K562 (cell line): Measurements from ENCODE around the gene BAIAP2. TPM values are rescaled to one million over a fixed set of nuclear protein-coding genes. Genes with fewer than 3 reads are reported as not detected.

ENCODE experiments used
- ATAC-seq: fragments of 200-7000 bp; cut with Tn5 transposase; 3 replicates; pipeline ENCODE4 v1.9.1; 2020; ENCODE audit warnings: moderate library complexity
- BruUV-seq: library from RNA; stranded (reverse); fragments of 400-500 nt; replicated peaks from 2 replicates; lab custom pipeline; 2021; lab: Mats Ljungman, UMichigan
- CTCF ChIA-PET: fragments of 300-600 bp; formaldehyde crosslinking; extraction: SDS; loops from one replicate; lab custom pipeline; 2021; ENCODE audit warnings: low intra/inter-chr PET ratio; lab: Yijun Ruan, JAX
- POLR2A ChIA-PET: fragments of 300-600, 350-650 bp; sonication (Branson Sonifier 250); formaldehyde crosslinking; extraction: SDS; loops from one replicate; lab custom pipeline; 2021; ENCODE audit warnings: antibody characterized with exemption, inconsistent platforms; lab: Yijun Ruan, JAX
- DNase-seq, 4 experiments: peaks; one replicate each; pipeline versions ENCODE4 v3.0.0 to v3.0.0-alpha.2; 2011 to 2018; ENCODE audit warnings: low spot score in 3 of 4, mixed read lengths in 3 of 4; ENCODE audit errors: extremely low read depth in 1 of 4
- FAIRE-seq: peaks from 2 replicates; lab custom pipeline; 2011; peaks lifted over from hg19 to GRCh38; lab: Jason Lieb, UNC
- H2AFZ ChIP-seq: 2 replicates; pipeline ENCODE4 v1.6.0; 2011; ENCODE audit warnings: low read depth, low read length, control low read depth, inconsistent platforms
- H3K27ac ChIP-seq: fragments of 200-600 bp; 3 replicates; pipeline ENCODE4 v1.8.0; 2011; ENCODE audit warnings: low read depth, mild to moderate bottlenecking, control low read depth, inconsistent platforms, low read length, moderate library complexity, mixed read lengths; ENCODE audit errors: extremely low read depth
- H3K27me3 ChIP-seq, 2 experiments: fragments of 300-600 bp in 1 of 2; 2 replicates in 1 of 2; 3 replicates in 1 of 2; pipeline versions ENCODE4 v1.6.0 to v1.8.0; 2011; ENCODE audit warnings: inconsistent platforms in 2 of 2, low read length in 2 of 2, mild to moderate bottlenecking in 1 of 2, mixed read lengths in 1 of 2, moderate library complexity in 1 of 2; ENCODE audit not compliant: control insufficient read depth in 2 of 2, insufficient read depth in 2 of 2
- H3K36me3 ChIP-seq: fragments of 300-600 bp; 3 replicates; pipeline ENCODE4 v1.8.0; 2011; ENCODE audit warnings: mild to moderate bottlenecking, low read length, inconsistent platforms; ENCODE audit not compliant: control insufficient read depth, insufficient read depth
- H3K4me1 ChIP-seq, 2 experiments: fragments of 200-600 bp in 1 of 2; replicated peaks in 1 of 2; 2 replicates in 1 of 2; 3 replicates in 1 of 2; pipeline versions ENCODE4 v1.5.1 to v1.8.0; 2011; ENCODE audit warnings: inconsistent platforms in 2 of 2, low read length in 2 of 2, mild to moderate bottlenecking in 1 of 2, mixed read lengths in 1 of 2, moderate library complexity in 1 of 2; ENCODE audit not compliant: control insufficient read depth in 2 of 2, insufficient read depth in 2 of 2
- H3K4me2 ChIP-seq: 2 replicates; pipeline ENCODE4 v1.6.1; 2011; ENCODE audit warnings: low read length, control low read depth, inconsistent platforms, mixed read lengths; ENCODE audit not compliant: insufficient read depth
- H3K4me3 ChIP-seq: fragments of 200-600 bp; sonication (generic), shearing (Covaris generic); 2 replicates; pipeline ENCODE4 v1.5.1; 2016; ENCODE audit warnings: control low read depth, inconsistent platforms
- H3K79me2 ChIP-seq: fragments of 200-600 bp; 3 replicates; pipeline ENCODE4 v1.8.0; 2011; ENCODE audit warnings: low read length, inconsistent platforms; ENCODE audit not compliant: control insufficient read depth, insufficient read depth
- H3K9ac ChIP-seq, 2 experiments: 2 replicates each; pipeline versions ENCODE4 v1.6.0 to v1.6.1; 2011; ENCODE audit warnings: low read depth in 2 of 2, low read length in 2 of 2, control low read depth in 1 of 2, inconsistent platforms in 1 of 2, mild to moderate bottlenecking in 1 of 2, mixed read lengths in 1 of 2; ENCODE audit not compliant: insufficient read depth in 1 of 2
- H3K9me1 ChIP-seq: one replicate; pipeline ENCODE4 v1.6.0; 2011; ENCODE audit warnings: inconsistent platforms, mild to moderate bottlenecking, low read length, moderate library complexity; ENCODE audit not compliant: control insufficient read depth, insufficient read depth
- H3K9me3 ChIP-seq: replicated peaks from 2 replicates; pipeline ENCODE4 v1.5.1; 2011; ENCODE audit warnings: low read depth, low read length, inconsistent platforms; ENCODE audit not compliant: control insufficient read depth, insufficient read depth
- H4K20me1 ChIP-seq: replicated peaks from 2 replicates; pipeline ENCODE4 v1.6.1; 2011; ENCODE audit warnings: low read length, inconsistent platforms, mixed read lengths; ENCODE audit not compliant: control insufficient read depth, insufficient read depth
- STAG1 ChIP-seq: sonication (generic); formaldehyde crosslinking; IDR thresholded peaks from 2 replicates; pipeline ENCODE4 v1.5.0; 2020; ENCODE audit warnings: missing genetic modification reagents, borderline replicate concordance
- ZNF77 ChIP-seq: fragments of 250-450 bp; sonication (Bioruptor Pico); IDR thresholded peaks from 2 replicates; pipeline ENCODE4 v1.5.0; 2020
- WGBS: fragments of 100-300 bp; shearing (Covaris generic); methylation state at CpG from one replicate; pipeline ENCODE4 v1.1.6; 2016; ENCODE audit warnings: low coverage, mixed read lengths; ENCODE audit not compliant: insufficient coverage; ENCODE audit errors: missing lambda C conversion rate; 5-methylcytosine and 5-hydroxymethylcytosine counted together
- in situ Hi-C: fragments of 300-500 bp; cut with MboI; formaldehyde crosslinking; loops from 4 replicates; pipeline ENCODE4 v1.15.0; 2018; ENCODE audit warnings: inconsistent platforms, mixed read lengths
- intact Hi-C: fragments of 100-400 bp; cut with micrococcal nuclease; formaldehyde crosslinking; loops from 2 replicates; pipeline ENCODE4 v1.14.2; 2022
- polyA plus RNA-seq, 8 experiments: library from polyadenylated mRNA; depleted of rRNA in 4 of 8; stranded (reverse) in 5 of 8; unstranded in 3 of 8; fragments of >200 nt; fragmentation: Nextera tagmentation in 2 of 8; fragmentation: Illumina TruSeq in 1 of 8; extraction: Ambion mirVana in 2 of 8; extraction: Trizol in 1 of 8; gene quantifications; 2 replicates each; pipeline versions ENCODE4 v1.2.1 to v1.2.3, GENCODE V29; 2011 to 2014; ENCODE audit warnings: inconsistent platforms in 1 of 8, missing spikeins in 1 of 8
- total RNA-seq, 7 experiments: library from RNA; depleted of rRNA in 6 of 7; stranded (reverse); fragments of >200 nt in 6 of 7; fragmentation: Illumina TruSeq in 2 of 7; extraction: Trizol in 2 of 7; gene quantifications; 2 replicates each; pipeline versions ENCODE4 v1.2.1 to v1.2.3, GENCODE V29; 2011 to 2021; ENCODE audit warnings: low replicate concordance in 1 of 7
- TF ChIP-seq, protein P1 (sequence below): fragments of 450-650 bp; formaldehyde crosslinking; IDR thresholded peaks from 2 replicates; pipeline ENCODE4 v1.4.0; 2020; ENCODE audit warnings: mild to moderate bottlenecking
- TF ChIP-seq, protein P2 (sequence below), 2 experiments: fragments of 450-650 bp; IDR thresholded peaks; 2 replicates each; pipeline ENCODE4 v1.6.1; 2016; ENCODE audit warnings: mild to moderate bottlenecking in 2 of 2, borderline replicate concordance in 1 of 2, low read depth in 1 of 2, moderate library complexity in 1 of 2
- TF ChIP-seq, protein P3 (sequence below): fragments of 250-450 bp; sonication (Bioruptor Pico); IDR thresholded peaks from 2 replicates; pipeline ENCODE4 v1.5.0; 2022; ENCODE audit warnings: mild to moderate bottlenecking

Gene BAIAP2
- total and polyA plus RNA-seq, 9 of the 15 experiments (the other 6 are each of a cell fraction or from before 2014, with no cell fraction given) = 2.3 to 51.6 (median 18.4) TPM

DNA sequence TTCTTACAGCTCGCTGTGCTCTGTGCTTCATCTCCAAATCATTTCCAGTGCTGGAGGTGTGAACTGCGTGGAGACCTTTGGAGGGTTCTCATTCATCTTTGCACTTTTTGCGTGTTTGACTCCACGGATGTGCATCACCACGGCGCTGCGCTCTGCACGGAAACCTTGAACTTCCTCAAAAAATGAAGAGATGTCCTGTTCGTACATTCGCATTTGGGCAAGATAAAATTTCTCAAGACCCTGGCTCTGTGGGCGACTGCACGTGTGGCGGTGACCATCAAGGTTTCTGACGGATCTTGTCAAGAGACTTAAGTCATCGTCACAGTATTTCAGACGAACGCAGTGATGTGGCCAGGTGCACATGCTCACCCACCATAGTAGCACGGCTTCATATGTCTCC is 120.0 kb downstream of the BAIAP2 start:
- ATAC-seq = no peak
- Histone ChIP-seq H3K9ac (no peak overlapping the region), H3K9me1 (no peaks in the 10 kb centered on the region), H3K27ac (no peak overlapping the region), H4K20me1 (no peaks in the 10 kb centered on the region), H3K4me2 (no peak overlapping the region), H3K79me2 (no peaks in the 10 kb centered on the region), H3K36me3 (no peaks in the 10 kb centered on the region), H3K9me3 (no peaks in the 10 kb centered on the region), H3K27me3 (peaks cover 27 to 63% of the 10 kb centered on the region in 2 experiments; a peak in 4 of 5 replicates), H2AFZ (no peak overlapping the region), H3K4me1 (peaks cover 6 to 33% of the 10 kb centered on the region in 2 experiments; a peak in 3 of 5 replicates), H3K4me3 (no peak overlapping the region)
- POLR2A ChIA-PET = interaction anchor here (0.6 to 3.7 kb wide), 2 partner anchors 11 to 140 kb away, joined by 3 to 15 read pairs; partner anchors contain the start of gene SLC38A10
- CTCF ChIA-PET = no interaction called here
- in situ Hi-C loops = no loop called here
- no peak for FAIRE-seq
- intact Hi-C loops = no loop called here
- 17% methylated on average over 18 of the region's 18 CpGs for WGBS
- BruUV-seq = no TSS peak
- DNase-seq = no peak
- TF ChIP-seq, protein P1, sequence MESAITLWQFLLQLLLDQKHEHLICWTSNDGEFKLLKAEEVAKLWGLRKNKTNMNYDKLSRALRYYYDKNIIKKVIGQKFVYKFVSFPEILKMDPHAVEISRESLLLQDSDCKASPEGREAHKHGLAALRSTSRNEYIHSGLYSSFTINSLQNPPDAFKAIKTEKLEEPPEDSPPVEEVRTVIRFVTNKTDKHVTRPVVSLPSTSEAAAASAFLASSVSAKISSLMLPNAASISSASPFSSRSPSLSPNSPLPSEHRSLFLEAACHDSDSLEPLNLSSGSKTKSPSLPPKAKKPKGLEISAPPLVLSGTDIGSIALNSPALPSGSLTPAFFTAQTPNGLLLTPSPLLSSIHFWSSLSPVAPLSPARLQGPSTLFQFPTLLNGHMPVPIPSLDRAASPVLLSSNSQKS (CRISPR knock-in tag) = no peak
- no peak for TF ChIP-seq STAG1 (CRISPR knock-in tag)
- TF ChIP-seq, protein P2, sequence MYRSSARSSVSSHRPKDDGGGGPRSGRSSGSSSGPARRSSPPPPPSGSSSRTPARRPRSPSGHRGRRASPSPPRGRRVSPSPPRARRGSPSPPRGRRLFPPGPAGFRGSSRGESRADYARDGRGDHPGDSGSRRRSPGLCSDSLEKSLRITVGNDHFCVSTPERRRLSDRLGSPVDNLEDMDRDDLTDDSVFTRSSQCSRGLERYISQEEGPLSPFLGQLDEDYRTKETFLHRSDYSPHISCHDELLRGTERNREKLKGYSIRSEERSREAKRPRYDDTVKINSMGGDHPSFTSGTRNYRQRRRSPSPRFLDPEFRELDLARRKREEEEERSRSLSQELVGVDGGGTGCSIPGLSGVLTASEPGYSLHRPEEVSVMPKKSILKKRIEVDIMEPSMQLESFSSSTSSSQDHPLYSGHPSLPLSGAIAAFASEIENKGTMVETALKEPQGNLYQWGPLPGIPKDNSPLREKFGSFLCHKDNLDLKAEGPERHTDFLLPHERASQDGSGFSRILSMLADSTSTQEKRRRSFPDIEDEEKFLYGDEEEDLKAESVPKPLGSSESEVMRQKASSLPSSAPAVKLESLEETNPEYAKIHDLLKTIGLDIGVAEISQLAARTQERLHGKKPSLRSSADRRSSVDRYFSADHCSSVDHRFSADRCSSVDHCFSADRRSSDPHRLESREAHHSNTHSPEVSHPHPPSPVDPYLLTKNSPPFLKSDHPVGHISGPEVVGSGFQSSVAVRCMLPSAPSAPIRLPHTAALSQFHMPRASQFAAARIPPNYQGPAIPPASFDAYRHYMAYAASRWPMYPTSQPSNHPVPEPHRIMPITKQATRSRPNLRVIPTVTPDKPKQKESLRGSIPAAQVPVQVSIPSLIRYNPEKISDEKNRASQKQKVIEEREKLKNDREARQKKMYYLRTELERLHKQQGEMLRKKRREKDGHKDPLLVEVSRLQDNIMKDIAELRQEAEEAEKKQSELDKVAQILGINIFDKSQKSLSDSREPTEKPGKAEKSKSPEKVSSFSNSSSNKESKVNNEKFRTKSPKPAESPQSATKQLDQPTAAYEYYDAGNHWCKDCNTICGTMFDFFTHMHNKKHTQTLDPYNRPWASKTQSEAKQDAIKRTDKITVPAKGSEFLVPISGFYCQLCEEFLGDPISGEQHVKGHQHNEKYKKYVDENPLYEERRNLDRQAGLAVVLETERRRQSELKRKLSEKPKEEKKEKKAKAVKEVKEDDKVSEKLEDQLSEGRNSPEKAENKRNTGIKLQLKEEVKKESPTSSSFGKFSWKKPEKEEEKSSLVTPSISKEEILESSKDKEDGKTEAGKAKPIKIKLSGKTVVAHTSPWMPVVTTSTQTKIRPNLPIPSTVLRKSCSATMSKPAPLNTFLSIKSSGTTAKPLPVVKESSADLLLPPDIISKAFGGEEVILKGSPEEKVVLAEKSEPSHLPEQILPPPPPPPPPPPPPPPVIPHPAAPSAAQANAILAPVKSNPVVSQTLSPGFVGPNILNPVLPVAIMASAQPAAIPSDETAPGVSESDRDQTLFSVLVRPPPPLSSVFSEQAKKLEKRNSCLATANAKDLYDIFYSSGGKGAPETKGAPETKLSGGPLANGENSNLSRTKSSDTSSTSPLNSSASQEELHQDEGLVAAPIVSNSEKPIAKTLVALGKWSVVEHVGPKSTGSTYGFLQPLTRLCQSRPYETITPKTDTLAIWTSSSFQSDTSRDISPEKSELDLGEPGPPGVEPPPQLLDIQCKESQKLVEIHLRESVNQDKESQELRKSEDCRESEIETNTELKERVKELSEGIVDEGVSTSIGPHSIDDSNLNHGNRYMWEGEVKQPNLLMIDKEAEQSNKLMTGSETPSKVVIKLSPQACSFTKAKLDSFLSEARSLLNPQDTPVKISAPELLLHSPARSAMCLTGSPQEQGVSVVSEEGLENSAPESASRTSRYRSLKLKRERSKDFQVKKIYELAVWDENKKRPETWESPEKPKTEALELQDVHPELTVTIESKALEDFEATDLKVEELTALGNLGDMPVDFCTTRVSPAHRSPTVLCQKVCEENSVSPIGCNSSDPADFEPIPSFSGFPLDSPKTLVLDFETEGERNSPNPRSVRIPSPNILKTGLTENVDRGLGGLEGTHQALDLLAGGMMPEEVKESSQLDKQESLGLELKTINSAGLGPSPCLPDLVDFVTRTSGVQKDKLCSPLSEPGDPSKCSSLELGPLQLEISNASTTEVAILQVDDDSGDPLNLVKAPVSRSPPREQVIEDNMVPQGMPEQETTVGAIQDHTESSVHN (IDR thresholded peaks at IDR 0.05; ENCODE audit: borderline replicate concordance in 1 of 2, low read depth in 1 of 2) = no peak
- TF ChIP-seq ZNF77 (CRISPR knock-in tag) = no peak
- TF ChIP-seq, protein P3, sequence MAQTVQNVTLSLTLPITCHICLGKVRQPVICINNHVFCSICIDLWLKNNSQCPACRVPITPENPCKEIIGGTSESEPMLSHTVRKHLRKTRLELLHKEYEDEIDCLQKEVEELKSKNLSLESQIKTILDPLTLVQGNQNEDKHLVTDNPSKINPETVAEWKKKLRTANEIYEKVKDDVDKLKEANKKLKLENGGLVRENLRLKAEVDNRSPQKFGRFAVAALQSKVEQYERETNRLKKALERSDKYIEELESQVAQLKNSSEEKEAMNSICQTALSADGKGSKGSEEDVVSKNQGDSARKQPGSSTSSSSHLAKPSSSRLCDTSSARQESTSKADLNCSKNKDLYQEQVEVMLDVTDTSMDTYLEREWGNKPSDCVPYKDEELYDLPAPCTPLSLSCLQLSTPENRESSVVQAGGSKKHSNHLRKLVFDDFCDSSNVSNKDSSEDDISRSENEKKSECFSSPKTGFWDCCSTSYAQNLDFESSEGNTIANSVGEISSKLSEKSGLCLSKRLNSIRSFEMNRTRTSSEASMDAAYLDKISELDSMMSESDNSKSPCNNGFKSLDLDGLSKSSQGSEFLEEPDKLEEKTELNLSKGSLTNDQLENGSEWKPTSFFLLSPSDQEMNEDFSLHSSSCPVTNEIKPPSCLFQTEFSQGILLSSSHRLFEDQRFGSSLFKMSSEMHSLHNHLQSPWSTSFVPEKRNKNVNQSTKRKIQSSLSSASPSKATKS (CRISPR knock-in tag) = no peak
